Loucy (cell line): Measurements from ENCODE around the gene WASF3.

Source experiments
- CTCF ChIP-seq: fragments of 200-600 bp; sonication (generic); conservative IDR thresholded peaks from 2 replicates; pipeline ENCODE4 v1.5.1; 2014; ENCODE audit warnings: mild to moderate bottlenecking, antibody characterized with exemption, low read length
- EZH2phosphoT487 ChIP-seq: fragments of 200-600 bp; IDR thresholded peaks from 2 replicates; pipeline ENCODE4 v1.6.1; 2018; ENCODE audit warnings: antibody characterized with exemption, mild to moderate bottlenecking, moderate library complexity, borderline replicate concordance

GRCh38 chr13:26593661-26594060 lies 36.2 kb downstream of the WASF3 start:
- no peak for TF ChIP-seq CTCF
- TF ChIP-seq EZH2phosphoT487: no peak
